HG02571 (cell line): Measurements from ENCODE around the gene ACTN4.

Experiments
- ATAC-seq: cut with Tn5 transposase; IDR thresholded peaks from one replicate; pipeline ENCODE4 v1.9.1; 2021; ENCODE audit warnings: mild to moderate bottlenecking, moderate library complexity; ENCODE audit not compliant: unreplicated experiment

Gene ACTN4

GRCh38 chr19:38635483-38636399 lies 11.7 kb upstream of the ACTN4 start:
- no peak for ATAC-seq

DNA sequence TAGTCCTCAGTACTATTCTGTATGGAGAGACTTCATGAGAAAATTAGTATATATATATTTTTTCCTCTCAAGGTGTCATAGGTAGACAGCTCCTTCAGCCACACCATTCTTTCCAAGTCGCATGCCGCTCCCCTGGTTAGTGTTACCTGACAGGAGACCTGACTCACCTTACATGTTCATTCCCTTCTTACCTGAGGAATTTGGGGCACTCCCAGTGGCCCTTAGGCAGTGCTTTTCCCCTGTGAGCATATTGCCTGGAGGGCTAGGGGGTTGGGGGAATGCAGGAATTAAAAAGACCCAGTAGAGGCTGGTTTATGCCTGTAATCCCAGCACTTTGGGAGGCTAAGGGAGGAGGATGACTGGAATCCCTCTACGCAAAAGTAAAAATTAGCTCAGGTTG lies 9.0 kb upstream of the ACTN4 start:
- no peak for ATAC-seq

DNA sequence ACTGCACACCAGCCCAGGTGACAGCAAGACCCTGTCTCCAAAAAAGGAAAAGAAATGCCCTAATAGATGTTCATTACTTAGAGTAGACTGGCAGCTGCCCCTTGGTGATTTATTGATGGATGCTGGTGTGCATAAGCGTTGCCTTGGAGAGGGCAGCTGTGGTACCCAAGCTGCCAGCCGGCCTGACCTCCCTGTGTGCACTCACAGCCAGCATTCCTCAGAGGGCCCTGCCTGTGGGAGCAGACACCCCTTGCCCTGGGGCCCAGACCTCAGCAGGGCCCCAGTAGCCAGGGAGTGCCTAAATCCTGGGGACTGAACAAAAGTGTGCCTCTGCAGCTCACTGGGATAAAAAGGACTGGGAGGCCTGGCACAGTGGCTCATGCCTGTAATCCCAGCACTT lies 7.8 kb upstream of the ACTN4 start:
- no peak for ATAC-seq

DNA sequence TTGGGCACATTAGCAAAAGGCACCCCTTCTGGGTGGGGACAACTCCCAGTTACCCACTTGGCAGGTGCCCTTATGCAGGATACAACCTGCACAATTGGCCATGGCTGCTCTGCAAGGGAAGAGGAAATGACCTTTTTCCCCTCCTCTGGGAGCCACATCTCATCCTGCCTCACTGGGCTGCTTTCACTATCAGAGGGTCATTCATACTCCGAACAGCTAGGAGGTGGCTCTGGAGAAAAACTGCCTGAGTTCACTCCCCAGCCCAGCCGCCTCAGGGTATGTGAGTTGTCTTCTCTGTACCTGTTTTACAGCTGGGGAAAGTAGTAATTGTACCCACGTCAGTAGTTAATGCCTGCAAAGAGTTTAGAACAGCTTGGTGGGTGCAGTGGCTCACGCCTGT lies 7.1 kb upstream of the ACTN4 start:
- no peak for ATAC-seq

DNA sequence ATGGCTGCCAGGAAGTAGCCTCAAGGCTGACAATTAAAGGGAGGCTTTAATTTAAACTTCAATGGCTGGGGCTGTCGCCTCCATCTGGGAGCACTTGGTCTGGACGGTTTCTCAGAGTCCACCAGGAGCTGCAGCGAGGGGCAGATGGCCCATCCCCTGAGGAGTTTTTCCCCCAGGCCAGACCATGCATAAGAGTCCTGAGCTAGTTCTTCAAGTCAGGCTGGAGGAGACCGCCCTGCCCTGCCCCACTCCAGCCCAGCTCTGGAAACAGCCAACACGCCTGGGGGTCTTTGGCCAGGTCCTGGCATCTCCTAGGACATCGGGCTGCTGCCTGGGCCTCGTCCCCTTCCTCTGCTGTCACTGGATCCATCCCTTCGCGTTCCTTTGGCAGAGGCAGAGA lies 5.3 kb upstream of the ACTN4 start:
- no peak for ATAC-seq

DNA sequence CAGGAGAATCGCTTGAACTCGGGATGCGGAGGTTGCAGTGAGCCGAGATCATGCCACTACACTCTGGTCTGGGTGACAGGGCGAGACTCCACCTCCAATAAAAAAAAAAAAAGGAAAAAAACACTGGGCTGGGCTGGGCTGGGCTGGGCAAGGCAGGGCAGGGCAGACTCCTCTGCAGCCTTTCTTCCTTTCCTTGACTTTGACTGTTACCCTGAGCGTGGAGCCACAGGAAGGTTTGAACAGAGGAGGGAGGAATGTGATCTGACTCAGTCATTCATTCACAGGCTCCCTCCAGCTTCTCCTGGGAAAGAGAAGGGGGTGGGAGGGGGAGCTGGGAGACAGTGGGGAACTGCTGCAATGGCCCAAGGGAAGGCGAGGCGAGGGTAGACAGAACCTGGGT lies 2.7 kb upstream of the ACTN4 start:
- ATAC-seq = no peak

- ATAC-seq = no peak
These were observed 718 bp downstream of the ACTN4 start for GRCh38 chr19:38647966-38648768.

DNA sequence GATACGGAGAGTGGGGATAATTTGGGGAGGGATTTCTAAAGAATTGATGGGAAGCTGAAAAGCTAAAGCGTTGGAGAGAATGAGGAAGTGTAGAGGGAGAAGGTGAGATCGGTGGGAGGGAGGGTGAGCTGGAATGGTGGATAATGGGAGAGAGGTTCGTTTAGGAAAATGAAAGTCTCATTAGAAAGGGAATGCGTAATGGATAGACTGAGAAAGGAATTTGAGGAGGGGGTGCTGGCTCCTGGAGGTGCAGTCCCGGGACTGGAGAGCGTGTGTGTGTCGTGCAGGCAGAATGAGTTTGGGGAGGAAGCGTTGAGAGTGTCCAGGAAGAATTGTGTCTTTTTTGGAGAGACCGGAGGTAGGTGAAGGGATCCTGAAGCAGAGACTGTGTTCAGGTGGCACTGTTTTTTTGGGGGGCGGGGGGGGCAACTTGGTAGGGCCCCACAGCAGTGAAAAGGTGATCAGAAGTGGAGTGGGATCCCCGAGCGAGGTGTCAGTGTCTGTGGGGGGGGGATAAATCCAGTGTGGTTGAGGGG lies 1.4 kb downstream of the ACTN4 start:
- no peak for ATAC-seq

DNA sequence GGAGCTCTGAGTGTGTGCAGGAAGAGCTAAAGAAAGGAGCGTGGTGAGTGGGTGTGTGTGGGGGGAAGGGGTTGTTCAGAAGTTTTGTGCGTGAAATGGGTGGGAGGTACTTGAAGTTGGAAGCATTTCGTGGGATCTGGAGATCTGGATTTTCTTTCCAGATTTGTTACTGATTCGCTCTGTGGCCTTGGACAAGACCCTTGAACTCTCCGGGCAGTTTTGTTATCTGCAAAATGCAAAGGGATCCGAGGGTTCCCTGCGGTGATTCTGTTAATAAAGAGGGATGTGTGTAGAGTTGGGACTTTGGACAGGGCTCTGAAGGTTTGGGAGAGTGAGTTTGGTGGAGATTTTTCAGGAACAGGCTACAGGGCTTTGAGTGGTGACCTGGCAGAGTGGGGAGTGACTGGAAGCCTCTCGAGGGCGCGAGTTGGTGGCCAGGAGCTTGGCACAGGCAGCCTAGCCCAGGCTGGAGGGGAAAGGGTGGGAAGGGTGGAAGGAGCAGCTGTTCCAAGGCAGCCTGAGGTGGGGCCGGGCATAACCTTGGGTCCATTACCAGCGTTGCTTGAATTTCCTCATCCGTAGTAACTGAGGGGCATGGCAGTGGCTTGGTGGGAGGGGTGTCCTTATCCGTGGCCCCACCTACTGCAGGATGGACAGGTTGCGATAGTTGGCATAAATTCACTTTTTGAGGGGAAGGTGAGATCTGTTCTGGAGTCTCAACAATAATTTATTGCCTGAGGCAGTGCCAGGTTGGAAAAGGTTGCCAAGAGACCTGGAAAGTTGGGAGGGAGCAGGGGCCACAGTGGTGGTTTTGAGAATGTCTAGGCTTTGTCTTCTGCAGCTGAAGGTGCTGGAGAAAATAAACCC lies 2.1 kb downstream of the ACTN4 start:
- no peak for ATAC-seq

DNA sequence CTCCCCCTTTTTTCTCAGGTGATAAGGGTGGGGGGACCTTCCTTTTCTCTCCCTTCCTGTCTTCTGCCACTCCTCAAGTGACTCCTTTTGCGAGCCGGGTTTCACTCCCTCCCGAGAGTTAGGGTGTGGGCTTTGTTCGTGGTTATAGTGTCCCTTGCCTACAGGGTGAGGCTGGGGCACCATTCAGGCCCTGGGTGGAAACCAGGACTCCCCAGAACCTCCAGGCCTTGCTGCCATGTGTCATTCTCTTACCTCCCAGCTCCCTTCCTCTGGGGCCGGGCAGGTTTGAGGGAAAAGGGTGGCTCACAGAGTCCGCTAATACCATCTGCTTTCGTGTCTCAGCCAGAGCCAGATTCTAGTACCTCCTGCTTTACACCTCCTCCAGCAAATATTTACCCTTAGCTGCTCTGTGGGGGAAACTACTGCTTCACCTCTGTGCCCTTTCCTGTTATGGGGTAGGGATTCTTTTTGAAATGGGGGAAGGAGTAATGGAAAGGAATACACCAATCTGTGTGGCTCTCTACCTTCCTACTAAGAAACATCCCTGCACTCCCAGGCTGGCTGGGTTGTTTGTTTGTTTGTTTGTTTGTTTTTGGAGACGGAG lies 2.8 kb downstream of the ACTN4 start:
- ATAC-seq = no peak

DNA sequence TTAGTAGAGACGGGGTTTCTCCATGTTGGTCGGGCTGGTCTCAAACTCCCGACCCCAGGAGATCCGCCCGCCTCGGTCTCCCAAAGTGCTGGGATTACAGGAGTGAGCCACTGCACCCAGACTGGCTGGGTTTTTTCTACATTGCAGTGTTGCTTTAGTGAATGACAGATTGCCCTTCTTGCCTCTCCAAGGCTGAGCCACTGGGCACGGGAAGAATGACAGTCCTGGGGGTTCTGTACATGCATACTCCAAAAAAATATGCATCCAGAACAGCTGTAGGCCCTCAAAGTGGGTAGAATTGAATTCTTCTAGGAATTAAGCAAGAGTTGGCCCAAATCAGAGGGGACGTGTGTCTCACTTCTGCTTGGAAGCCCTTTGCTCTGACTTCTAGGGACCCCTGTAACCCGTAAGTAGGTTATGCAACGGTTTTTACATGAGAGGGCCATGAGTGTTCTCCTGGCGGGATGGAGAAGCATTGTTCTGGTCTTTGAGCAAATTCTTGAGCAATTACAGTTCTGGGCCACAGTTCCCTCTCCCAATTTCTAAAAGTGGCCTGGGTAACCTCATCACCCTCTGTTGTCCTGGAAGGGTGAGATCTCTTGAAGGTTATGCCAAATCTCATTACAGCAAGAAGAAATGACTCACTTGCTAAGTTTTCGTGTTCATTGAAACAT lies 3.6 kb downstream of the ACTN4 start:
- ATAC-seq = no peak

DNA sequence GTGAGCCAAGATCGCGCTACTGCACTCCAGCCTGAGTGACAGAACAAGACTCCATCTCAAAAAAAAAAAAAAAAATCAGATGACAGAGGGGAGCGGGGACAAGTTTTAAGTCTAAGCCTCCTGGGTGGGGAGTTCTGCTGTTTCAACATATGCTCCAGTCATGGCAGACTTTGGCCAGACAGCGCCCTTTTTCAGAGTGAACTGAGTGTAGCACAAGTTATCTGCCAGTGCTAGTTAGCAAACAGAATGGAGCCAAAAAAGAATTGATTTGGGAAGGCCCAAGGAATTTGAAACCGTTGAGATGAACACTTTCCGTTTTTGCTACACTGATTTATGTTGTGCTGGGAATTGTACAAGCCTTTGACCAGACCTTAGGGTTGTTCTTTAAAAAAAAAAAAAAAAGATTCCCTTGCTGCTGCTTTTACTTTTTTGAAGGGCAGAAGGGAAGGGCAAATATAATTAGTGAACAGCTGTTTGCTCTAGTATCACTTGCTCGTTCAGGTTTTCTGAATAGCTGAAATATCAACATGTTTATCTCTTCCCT lies 5.7 kb downstream of the ACTN4 start:
- ATAC-seq = no peak

GRCh38 chr19:38654628-38655055 lies 7.2 kb downstream of the ACTN4 start:
- no peak for ATAC-seq

DNA sequence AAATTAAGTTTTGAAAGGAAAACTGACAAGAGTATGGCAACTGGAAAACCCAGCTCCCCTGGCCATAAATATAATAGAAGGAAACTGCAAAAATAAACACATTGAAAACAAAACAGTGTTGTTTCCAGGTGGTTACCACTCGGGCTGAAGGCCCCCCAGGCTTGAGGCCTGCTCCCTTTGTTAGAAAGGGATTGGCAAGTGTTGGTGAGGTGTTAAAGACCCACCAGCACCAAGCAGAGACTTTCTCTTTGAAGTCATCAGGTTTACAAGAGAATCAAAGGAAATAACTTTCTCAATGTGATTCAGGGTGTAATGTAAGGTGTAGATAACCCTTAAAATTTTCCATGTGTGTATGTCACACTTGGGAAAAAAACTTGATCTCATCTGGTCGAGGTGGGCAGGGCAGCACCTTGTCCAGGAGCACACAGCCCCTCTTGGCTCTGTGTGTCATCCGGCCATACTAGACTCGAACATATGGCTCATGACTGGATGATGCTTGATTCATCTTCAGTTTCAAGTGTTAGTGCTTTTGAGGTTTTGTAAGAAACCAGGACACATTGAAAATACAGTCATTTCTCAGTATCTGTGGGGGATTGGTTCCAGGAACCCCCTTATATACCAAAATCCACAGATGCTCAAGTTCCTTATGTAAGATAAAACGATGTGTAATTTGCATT lies 7.8 kb downstream of the ACTN4 start:
- ATAC-seq = no peak

DNA sequence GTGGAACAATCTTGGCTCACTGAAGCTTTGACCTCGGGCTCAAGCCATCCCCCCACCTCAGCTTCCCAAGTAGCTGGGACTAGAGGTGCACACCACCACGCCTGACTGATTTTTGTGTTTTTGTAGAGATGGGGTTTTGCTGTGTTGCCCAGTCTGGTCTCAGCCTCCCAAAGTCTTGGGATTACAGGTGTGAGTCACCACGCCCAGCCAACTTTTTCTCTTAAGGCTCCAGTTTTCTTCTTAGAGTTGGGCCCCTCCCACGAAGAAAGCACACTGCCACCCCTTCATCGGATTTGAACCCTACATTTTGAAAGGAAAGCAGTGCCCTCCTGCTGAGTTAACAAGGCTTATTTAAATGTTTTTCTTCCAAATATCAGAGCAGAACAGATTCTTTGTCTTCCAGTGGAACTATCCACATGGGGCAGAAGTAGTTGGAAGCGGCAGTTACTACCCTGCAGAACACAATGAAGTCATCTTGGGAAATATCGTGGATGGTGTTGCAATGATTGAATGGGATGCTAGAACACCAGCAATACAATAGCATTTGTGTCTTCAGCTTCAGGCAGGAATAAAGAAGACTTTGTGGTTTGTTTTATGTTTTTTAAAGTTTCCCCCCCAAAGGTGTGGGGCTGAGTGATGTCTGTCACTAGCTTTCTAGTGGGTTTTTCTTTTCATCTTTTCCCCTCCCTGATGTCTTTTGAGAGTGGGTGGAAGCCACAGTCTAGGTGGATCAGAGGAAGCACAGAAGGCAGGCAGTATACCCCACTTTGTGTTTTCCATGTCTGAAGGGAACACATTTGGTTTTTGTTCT lies 8.9 kb downstream of the ACTN4 start:
- no peak for ATAC-seq

DNA sequence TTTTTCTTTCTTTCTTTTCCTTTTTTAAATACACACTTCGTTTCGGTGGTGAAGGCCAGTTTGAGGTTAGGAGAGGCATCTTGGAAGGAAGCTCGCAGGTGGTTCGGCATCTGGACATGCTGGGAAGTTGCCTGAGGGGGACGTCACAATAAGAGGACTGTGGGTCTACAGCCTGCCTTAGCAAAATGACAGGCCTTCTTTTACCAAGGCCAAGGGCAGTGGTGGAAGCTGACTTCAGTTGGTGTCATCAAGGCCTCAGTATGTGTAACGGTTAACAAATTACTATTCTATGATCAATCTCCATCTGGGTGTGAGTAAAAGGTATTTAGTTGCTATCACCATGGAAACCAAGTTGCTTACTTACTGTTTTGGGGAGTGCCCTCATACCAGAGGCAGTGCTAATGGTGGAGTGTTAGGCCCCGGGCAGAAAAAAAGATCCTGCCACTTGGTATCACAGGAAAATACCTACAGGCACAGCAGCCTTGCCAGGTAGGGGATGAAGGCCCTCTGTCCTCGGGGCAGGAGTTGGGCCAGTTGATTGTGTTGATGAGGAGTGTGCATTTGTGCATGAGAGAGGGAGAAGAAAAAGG lies 10.3 kb downstream of the ACTN4 start:
- no peak for ATAC-seq

DNA sequence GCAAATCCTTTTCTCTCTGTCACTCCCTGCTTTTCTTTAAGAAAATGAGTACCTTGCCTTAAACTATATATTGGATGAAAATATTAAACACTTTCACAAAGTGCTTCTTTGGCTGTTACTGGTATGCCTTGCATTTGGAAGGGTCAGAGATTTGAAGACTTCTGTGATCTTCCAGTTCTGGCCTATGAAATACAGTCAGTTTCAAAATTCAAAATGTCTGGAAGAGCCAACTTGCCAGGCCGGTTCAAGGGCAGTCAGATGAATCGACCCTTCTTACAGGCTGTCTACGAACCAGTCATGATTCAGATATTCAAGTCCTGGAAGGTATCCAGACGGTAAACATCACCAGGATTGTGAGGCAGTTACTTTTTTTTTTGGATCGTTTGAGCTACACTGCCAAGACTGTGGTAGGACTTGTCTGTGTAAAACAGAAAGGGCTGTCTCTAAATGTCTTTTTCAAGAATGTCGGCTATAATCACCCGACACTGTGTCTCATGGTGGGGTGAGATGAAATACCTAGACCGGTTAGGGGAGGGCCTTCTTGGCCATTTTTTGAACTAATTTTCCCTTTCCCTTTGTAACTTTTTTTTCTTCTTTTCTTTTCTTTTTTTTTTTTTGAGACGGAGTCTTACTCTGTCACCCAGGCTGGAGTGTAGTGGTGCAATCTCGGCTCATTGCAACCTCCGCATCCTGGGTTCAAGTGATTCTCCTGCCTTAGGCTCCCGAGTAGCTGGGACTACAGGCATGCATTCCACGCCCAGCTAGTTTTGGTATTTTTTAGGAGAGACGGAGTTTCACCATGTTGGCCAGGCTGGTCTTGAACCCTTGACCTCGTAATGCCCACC lies 11.2 kb downstream of the ACTN4 start:
- ATAC-seq = no peak
